Measurements from ENCODE around the gene MIS18BP1. TPM values are rescaled to one million over a fixed set of nuclear protein-coding genes. Genes with fewer than 3 reads are reported as not detected.

The MIS18BP1 gene
- total RNA-seq, 1 donor from 2014 or later = 42.3 TPM

GRCh38 chr14:45211295-45211694 lies 41.7 kb downstream of the MIS18BP1 start:
- H3K9me3 Mint-ChIP-seq = no peaks in the 10 kb centered on the region
- no peak for DNase-seq (ENCODE audit: extremely low spot score, unreplicated experiment)
- H3K4me3 Mint-ChIP-seq = no peak overlapping the region
- peaks cover 9% of the 10 kb centered on the region for H3K4me1 Mint-ChIP-seq (ENCODE audit: unreplicated experiment)
- no peak overlapping the region for H3K27ac Mint-ChIP-seq
- peaks cover 17% of the 10 kb centered on the region for H3K36me3 Mint-ChIP-seq
- H3K27me3 Mint-ChIP-seq = no peaks in the 10 kb centered on the region
- TF ChIP-seq, protein P1, sequence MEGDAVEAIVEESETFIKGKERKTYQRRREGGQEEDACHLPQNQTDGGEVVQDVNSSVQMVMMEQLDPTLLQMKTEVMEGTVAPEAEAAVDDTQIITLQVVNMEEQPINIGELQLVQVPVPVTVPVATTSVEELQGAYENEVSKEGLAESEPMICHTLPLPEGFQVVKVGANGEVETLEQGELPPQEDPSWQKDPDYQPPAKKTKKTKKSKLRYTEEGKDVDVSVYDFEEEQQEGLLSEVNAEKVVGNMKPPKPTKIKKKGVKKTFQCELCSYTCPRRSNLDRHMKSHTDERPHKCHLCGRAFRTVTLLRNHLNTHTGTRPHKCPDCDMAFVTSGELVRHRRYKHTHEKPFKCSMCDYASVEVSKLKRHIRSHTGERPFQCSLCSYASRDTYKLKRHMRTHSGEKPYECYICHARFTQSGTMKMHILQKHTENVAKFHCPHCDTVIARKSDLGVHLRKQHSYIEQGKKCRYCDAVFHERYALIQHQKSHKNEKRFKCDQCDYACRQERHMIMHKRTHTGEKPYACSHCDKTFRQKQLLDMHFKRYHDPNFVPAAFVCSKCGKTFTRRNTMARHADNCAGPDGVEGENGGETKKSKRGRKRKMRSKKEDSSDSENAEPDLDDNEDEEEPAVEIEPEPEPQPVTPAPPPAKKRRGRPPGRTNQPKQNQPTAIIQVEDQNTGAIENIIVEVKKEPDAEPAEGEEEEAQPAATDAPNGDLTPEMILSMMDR (conservative IDR thresholded peaks at IDR 0.05) = no peak

GRCh38 chr14:45210159-45210558 lies 42.8 kb downstream of the MIS18BP1 start:
- Mint-ChIP-seq H3K9me3 (no peaks in the 10 kb centered on the region), H3K27me3 (no peaks in the 10 kb centered on the region), H3K27ac (no peak overlapping the region), H3K4me1 (ENCODE audit: unreplicated experiment) (peaks cover 9% of the 10 kb centered on the region), H3K4me3 (no peak overlapping the region), H3K36me3 (peaks cover 17% of the 10 kb centered on the region)
- DNase-seq (ENCODE audit: extremely low spot score, unreplicated experiment) = no peak
- TF ChIP-seq, protein P1 (conservative IDR thresholded peaks at IDR 0.05) = no peak

GRCh38 chr14:45204241-45204640 lies 48.8 kb downstream of the MIS18BP1 start:
- H3K4me3 Mint-ChIP-seq = no peak overlapping the region
- H3K9me3 Mint-ChIP-seq = no peaks in the 10 kb centered on the region
- DNase-seq (ENCODE audit: extremely low spot score, unreplicated experiment) = no peak
- H3K27ac Mint-ChIP-seq = no peak overlapping the region
- no peaks in the 10 kb centered on the region for H3K4me1 Mint-ChIP-seq (ENCODE audit: unreplicated experiment)
- peaks cover 8% of the 10 kb centered on the region for H3K36me3 Mint-ChIP-seq
- TF ChIP-seq, protein P1 (conservative IDR thresholded peaks at IDR 0.05) = no peak
- no peaks in the 10 kb centered on the region for H3K27me3 Mint-ChIP-seq

DNA sequence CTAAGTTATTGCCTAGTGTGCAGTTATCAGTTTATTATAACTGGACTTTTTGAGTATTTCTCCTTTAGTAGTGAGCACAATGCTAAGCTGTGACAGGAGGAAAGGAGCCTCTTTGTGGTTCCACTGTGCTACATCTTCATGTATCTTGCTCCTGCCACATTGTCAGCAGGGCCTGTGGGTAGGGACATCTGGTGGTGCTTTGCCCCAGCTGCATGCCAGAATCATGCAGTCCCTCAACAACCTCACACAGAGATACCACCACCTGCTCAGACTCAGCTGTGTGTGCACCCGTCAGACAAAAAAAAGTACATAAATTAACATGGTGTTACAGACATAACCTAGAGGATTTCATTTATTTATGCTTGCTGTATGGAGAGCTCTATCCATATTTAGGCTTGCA lies 51.1 kb downstream of the MIS18BP1 start:
- Mint-ChIP-seq H3K9me3 (no peaks in the 10 kb centered on the region), H3K4me3 (no peak overlapping the region), H3K27ac (no peak overlapping the region), H3K4me1 (ENCODE audit: unreplicated experiment) (no peaks in the 10 kb centered on the region), H3K27me3 (no peaks in the 10 kb centered on the region), H3K36me3 (peaks cover 3% of the 10 kb centered on the region)
- TF ChIP-seq, protein P1 (conservative IDR thresholded peaks at IDR 0.05) = peak; percentile 24
- DNase-seq (ENCODE audit: extremely low spot score, unreplicated experiment) = no peak

DNA sequence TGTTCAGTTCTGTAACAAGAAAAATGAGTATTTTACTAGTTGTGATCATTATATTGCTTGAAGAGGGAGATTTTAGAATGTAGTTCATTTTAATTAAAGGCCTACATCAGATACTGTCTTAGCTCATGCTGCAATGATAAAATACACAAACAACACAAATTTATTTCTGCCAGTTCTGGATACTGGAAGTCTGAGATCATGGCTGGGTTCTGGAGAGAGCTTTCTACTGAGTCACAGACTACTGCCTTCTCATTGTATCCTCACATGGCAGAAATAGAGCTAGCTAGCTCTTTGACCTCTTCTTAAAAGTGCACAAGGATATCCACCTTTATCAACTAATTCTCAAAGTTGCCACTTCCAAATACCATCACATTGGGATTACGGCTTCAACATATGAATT lies 53.8 kb downstream of the MIS18BP1 start:
- TF ChIP-seq, protein P1 (conservative IDR thresholded peaks at IDR 0.05) = no peak
- Mint-ChIP-seq H3K27me3 (no peaks in the 10 kb centered on the region), H3K27ac (no peak overlapping the region), H3K4me3 (no peak overlapping the region), H3K9me3 (no peaks in the 10 kb centered on the region), H3K36me3 (no peaks in the 10 kb centered on the region), H3K4me1 (ENCODE audit: unreplicated experiment) (no peaks in the 10 kb centered on the region)
- DNase-seq (ENCODE audit: extremely low spot score, unreplicated experiment) = no peak

DNA sequence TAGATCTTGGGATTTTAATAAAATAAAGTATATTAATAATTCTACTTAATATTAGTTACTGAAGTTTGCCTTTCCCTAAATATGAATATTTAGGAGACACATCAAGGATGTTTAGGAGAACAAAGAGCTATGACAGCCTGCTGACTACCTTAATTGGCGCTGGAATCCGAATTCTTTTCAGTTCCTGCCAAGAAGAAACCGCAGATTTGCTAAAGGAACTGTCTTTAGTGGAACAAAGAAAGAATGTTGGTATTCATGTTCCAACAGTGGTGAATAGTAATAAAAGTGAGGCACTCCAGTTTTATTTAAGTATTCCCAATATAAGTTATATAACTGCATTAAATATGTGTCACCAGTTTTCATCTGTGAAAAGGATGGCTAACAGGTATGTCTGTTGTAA lies 54.5 kb downstream of the MIS18BP1 start:
- no peaks in the 10 kb centered on the region for H3K9me3 Mint-ChIP-seq
- H3K36me3 Mint-ChIP-seq = no peaks in the 10 kb centered on the region
- TF ChIP-seq, protein P1 (conservative IDR thresholded peaks at IDR 0.05) = no peak
- no peak for DNase-seq (ENCODE audit: extremely low spot score, unreplicated experiment)
- no peak overlapping the region for H3K27ac Mint-ChIP-seq
- no peaks in the 10 kb centered on the region for H3K4me1 Mint-ChIP-seq (ENCODE audit: unreplicated experiment)
- no peak overlapping the region for H3K4me3 Mint-ChIP-seq
- H3K27me3 Mint-ChIP-seq = no peaks in the 10 kb centered on the region

Measured in type B pancreatic cell (in vitro differentiated cells).